ENCODE results near the gene SLC9B1.
"Not testable (repeated sequence)": the region's sequence is repeated elsewhere in the genome, so short reads cannot be mapped to it uniquely, and the experiment has no call there.

The SLC9B1 gene

DNA sequence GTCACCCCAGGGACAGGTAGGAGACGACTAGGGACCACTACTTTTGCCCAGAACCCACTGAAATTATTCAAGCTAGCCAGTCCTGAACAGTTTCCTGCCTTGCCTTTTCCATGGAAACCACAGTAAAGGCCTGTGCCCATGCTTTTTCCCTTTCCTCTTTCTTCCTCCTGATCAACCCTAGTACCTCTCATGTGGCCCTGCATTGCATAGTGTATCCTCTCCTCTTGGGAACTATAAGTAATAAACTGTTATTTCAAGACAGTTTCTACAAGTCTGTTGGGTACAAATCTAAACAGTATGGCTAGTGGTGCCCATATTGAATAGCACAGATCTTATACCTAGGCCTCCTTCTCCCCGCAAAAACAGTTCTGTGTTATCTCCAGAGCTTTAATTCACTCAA is 136.2 kb downstream of the SLC9B1 start:
- DNase-seq (ENCODE audit: insufficient read length, low spot score) (no peak), FAIRE-seq (no peak)
- TF ChIP-seq, protein P1, sequence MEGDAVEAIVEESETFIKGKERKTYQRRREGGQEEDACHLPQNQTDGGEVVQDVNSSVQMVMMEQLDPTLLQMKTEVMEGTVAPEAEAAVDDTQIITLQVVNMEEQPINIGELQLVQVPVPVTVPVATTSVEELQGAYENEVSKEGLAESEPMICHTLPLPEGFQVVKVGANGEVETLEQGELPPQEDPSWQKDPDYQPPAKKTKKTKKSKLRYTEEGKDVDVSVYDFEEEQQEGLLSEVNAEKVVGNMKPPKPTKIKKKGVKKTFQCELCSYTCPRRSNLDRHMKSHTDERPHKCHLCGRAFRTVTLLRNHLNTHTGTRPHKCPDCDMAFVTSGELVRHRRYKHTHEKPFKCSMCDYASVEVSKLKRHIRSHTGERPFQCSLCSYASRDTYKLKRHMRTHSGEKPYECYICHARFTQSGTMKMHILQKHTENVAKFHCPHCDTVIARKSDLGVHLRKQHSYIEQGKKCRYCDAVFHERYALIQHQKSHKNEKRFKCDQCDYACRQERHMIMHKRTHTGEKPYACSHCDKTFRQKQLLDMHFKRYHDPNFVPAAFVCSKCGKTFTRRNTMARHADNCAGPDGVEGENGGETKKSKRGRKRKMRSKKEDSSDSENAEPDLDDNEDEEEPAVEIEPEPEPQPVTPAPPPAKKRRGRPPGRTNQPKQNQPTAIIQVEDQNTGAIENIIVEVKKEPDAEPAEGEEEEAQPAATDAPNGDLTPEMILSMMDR (IDR thresholded peaks at IDR 0.05; ENCODE audit: insufficient read depth, missing control alignments) = no peak

DNA sequence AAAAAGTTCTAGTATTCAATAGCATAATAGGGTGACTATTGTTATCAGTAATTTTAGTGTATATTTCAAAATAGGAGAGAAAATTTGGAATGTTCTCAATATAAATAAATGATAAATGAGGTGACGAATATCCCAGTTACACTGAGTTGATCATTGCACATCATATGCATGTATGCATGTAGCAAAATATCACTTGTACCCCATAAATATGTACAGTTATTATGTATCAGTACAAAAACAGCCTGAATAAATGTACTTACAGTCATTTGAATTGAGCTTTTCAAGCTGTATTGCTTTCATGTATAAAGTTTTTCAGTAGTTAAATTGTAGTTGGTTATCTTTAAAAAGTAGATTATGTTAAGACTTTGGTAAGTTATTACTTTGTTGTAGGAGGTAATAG is 138.2 kb downstream of the SLC9B1 start:
- DNase-seq (ENCODE audit: insufficient read length, low spot score) = no peak
- TF ChIP-seq, protein P1 (IDR thresholded peaks at IDR 0.05; ENCODE audit: insufficient read depth, missing control alignments) = no peak
- no peak for FAIRE-seq

DNA sequence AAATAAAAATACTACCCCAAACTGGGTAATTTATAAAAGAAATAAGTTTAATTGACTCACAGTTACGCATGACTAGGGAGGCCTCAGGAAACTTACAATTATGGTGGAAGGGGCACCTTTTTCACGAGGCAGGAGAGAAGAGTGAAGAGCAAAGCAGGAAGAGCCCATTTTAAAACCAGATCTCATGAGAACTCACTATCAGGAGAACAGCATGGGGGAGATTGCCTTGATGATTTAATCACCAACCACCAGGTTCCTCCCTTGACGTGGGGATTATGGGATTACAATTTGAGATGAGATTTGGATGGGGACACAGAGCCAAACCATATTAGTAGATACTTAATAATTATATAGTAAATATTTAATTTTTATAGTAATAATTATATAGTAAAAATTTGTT is 140.6 kb downstream of the SLC9B1 start:
- DNase-seq (ENCODE audit: insufficient read length, low spot score) = no peak
- TF ChIP-seq, protein P1 (IDR thresholded peaks at IDR 0.05; ENCODE audit: insufficient read depth, missing control alignments) = no peak
- no peak for FAIRE-seq

DNA sequence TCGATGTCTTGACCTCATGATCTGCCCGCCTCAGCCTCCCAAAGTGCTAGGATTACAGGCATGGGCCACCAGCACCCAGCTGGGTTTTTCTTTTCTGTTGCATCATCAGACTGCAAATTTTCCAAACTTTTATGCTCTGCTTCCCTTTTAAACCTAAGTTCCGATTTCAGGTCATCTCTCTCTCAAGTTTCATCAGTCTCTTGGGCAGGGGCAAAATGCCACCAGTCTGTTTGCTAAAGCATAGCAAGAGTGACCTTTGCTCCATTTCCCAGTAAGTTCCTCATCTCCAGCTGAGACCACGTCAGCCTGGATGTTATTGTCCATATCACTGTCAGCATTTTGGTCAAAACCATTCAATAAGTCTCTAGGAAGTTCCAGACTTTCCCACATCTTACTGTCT is 141.2 kb downstream of the SLC9B1 start:
- DNase-seq (ENCODE audit: insufficient read length, low spot score); FAIRE-seq: not testable (repeated sequence)

DNA sequence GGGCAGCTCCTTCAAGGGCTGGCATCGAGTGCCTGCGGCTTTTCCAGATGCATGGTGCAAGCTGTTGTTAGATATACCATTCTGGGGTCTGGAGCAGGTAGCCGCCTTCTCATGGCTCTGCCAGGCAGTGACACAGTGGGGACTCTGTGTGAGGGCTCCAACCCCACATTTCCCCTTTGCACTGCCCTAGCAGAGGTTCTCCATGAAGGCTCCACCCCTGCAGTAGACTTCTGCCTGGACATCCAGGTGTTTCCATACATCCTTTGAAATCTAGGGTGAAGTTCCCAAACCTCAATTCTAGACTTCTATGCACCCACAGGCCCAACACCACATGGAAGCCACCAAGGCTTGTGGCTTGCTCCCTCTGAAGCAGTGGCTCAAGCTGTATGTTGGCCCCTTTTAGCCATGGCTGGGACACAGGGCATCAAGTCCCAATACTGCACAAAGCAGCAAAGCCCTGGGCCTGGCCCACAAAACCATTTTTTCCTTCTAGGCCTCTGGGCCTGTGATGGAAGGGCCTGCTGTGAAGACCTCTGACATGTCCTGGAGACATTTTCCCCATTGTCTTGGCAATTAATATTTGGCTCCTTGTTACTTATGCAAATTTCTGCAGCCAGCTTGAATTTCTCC is 141.9 kb downstream of the SLC9B1 start:
- not testable (repeated sequence) for DNase-seq (ENCODE audit: insufficient read length, low spot score); FAIRE-seq

DNA sequence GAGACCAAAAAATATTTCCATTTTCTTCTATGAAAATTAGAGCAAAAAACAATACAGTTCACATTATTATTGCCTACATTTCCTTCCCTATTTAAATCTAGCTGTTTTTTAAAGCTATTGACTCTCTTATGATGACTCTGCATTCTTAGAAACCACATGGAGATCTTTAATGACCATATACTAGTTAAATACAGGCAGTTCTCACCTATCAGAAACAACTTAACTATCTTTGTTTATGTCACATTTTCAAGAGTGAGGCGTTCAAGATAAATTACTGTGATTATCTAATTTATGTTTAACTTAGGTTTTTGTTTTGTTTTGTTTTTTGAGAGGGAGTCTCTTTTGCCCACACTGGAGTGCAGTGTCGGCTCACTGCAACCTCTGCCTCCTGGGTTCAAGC is 147.7 kb downstream of the SLC9B1 start:
- no peak for FAIRE-seq
- TF ChIP-seq, protein P1 (IDR thresholded peaks at IDR 0.05; ENCODE audit: insufficient read depth, missing control alignments) = no peak
- no peak for DNase-seq (ENCODE audit: insufficient read length, low spot score)

DNA sequence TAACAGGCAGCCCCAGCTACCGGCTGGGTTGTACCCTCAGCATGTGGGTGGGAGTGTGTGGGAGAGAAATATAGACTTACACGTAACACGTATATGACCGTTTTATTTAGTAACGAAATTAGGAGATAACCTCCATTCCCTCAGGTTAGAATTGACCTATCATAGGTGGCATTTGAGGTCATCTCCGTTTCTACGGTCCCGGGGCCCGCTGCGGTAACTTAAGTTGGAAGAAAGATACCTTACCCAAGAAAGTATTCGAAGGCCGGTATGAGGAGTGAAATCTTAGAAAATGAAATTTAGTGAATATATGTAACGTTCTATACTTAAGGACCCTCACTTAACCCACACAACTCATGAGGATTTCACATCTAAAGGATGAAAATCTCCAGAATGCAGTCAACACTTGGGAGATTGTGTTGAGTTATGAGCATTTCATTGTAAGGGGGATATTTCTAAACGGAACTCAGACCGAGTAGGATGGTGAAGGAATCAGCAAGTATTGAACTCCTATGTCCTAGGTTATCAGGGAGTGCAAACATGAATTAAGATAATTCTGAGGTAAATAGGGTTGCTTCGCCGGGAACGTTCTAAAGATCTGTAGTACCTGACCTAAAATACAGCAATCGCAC is 149.8 kb downstream of the SLC9B1 start:
- DNase-seq (ENCODE audit: insufficient read length, low spot score) (no peak), FAIRE-seq (no peak)
- TF ChIP-seq, protein P1 (IDR thresholded peaks at IDR 0.05; ENCODE audit: insufficient read depth, missing control alignments) = no peak

DNA sequence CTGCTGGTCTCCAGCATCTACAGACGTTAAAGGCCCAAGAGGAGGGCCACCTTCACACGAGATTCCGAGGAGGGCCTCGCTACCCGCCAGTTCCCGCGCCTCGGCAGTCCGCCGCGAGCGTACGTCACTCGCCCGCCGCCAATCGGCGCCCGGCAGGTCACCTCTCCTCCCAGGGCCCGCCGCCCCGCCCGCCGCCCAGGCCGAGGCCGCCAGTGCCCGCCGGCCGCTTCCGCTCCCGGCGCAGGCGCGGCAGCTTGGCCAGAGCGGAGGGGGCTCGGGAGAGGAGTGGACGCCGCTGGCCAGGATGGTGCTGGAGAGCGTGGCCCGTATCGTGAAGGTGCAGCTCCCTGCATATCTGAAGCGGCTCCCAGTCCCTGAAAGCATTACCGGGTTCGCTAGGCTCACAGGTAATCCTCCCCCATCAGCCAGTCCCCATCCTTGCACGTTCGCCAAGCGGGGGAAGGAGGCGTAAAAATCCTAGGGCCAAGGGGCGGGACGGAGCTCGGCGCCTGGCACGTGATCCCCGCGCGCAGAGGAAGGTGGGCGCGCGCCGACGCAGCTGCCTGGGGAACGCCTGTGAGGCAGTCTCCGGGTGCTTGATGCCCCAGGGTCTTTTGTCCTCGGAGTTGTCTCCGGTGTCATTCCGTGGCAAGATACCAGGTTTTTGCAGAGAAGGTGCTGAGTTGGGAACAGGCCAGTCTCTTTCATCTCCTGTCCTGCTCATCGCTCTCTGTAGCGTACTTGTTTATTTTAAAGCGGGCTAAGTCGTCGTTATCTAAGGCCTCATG is 150.5 kb downstream of the SLC9B1 start, which contains the start of gene CISD2:
Gene CISD2, plus strand, starts transcription at position 212 of the 788 bp plus-strand sequence. Its CDS starts 93 bp downstream, at position 305.
- FAIRE-seq (no peak), DNase-seq (ENCODE audit: insufficient read length, low spot score) (peak; percentile 35)
- TF ChIP-seq, protein P1 (IDR thresholded peaks at IDR 0.05; ENCODE audit: insufficient read depth, missing control alignments) = no peak
